T-cell (primary cell): ENCODE results near the gene PNRC2. TPM values are rescaled to one million over a fixed set of nuclear protein-coding genes. Genes with fewer than 3 reads are reported as not detected.
"Not testable (repeated sequence)": the region's sequence is repeated elsewhere in the genome, so short reads cannot be mapped to it uniquely, and the experiment has no call there.

Experiments used
- ATAC-seq, 4 experiments: fragments of 200-7000 bp in 3 of 4; fragments of 150-1000 bp in 1 of 4; cut with Tn5 transposase; replicated peaks in 1 of 4; 1 replicate in 3 of 4; 2 replicates in 1 of 4; pipeline ENCODE4 v1.10.0; 2021; ENCODE audit warnings: moderate library complexity in 3 of 4, mild to moderate bottlenecking in 2 of 4, moderate number of reproducible peaks in 1 of 4
- CTCF ChIA-PET, 2 donors: fragments of 300-600 bp; sonication (Branson Sonifier 250); formaldehyde crosslinking; loops; one replicate each; lab custom pipeline; 2022; ENCODE audit warnings: antibody characterized with exemption in 2 of 2; lab: Charles Lee
- POLR2A ChIA-PET, 2 donors: fragments of 300-600 bp; sonication (Branson Sonifier 250); formaldehyde crosslinking; loops; one replicate each; lab custom pipeline; 2022; ENCODE audit warnings: antibody characterized with exemption in 2 of 2; lab: Charles Lee
- DNase-seq, 35 experiments: peaks; one replicate each; pipeline versions ENCODE4 v3.0.0 to v3.0.0-alpha.2; 2013 to 2023
- H3K27ac ChIP-seq: one replicate; pipeline ENCODE4 v1.5.1; 2013; ENCODE audit warnings: low read length
- H3K27me3 ChIP-seq, 2 experiments: replicated peaks in 1 of 2; 1 replicate in 1 of 2; 2 replicates in 1 of 2; pipeline versions ENCODE4 v1.6.1 to v1.7.0; 2013; ENCODE audit warnings: low read length in 1 of 2, mixed read lengths in 1 of 2; ENCODE audit not compliant: control insufficient read depth in 2 of 2, insufficient read depth in 2 of 2; ENCODE audit errors: extremely low read depth in 1 of 2
- H3K36me3 ChIP-seq, 2 donors: 1 replicate in 1 of 2; 2 replicates in 1 of 2; pipeline versions ENCODE4 v1.6.1 to v1.7.0; 2013; ENCODE audit warnings: low read length in 1 of 2; ENCODE audit not compliant: control insufficient read depth in 2 of 2, insufficient read depth in 1 of 2; ENCODE audit errors: extremely low read depth in 1 of 2
- H3K4me1 ChIP-seq, 2 experiments: 1 replicate in 1 of 2; 2 replicates in 1 of 2; pipeline versions ENCODE4 v1.6.1 to v1.7.0; 2013; ENCODE audit warnings: low read length in 2 of 2, mixed read lengths in 1 of 2; ENCODE audit not compliant: insufficient read depth in 2 of 2, control insufficient read depth in 1 of 2; ENCODE audit errors: extremely low read depth in 1 of 2
- H3K4me3 ChIP-seq, 2 donors: 1 replicate in 1 of 2; 2 replicates in 1 of 2; pipeline versions ENCODE4 v1.5.1 to v1.7.0; 2013; ENCODE audit warnings: mild to moderate bottlenecking in 2 of 2, low read length in 1 of 2, moderate library complexity in 1 of 2; ENCODE audit not compliant: control insufficient read depth in 1 of 2; ENCODE audit errors: extremely low read depth in 1 of 2
- H3K9me3 ChIP-seq: 2 replicates; pipeline ENCODE4 v1.7.0; 2013
- H3K27ac Mint-ChIP-seq, 2 donors: one replicate each; pipeline ENCODE4 v1.8.0; 2020 to 2021; ENCODE audit warnings: mild to moderate bottlenecking in 2 of 2, mixed read lengths in 2 of 2
- H3K27me3 Mint-ChIP-seq, 2 donors: one replicate each; pipeline ENCODE4 v1.8.0; 2021 to 2022; ENCODE audit warnings: mixed read lengths in 2 of 2
- H3K36me3 Mint-ChIP-seq: one replicate; pipeline ENCODE4 v1.8.0; 2021; ENCODE audit warnings: mixed read lengths
- H3K4me1 Mint-ChIP-seq, 3 donors: one replicate each; pipeline ENCODE4 v1.8.0; 2020 to 2022; ENCODE audit warnings: mixed read lengths in 3 of 3, mild to moderate bottlenecking in 1 of 3
- H3K4me3 Mint-ChIP-seq, 3 donors: one replicate each; pipeline ENCODE4 v1.8.0; 2020 to 2022; ENCODE audit warnings: mild to moderate bottlenecking in 3 of 3, mixed read lengths in 3 of 3, moderate library complexity in 3 of 3
- H3K9me3 Mint-ChIP-seq, 3 donors: one replicate each; pipeline ENCODE4 v1.8.0; 2020 to 2022; ENCODE audit warnings: mixed read lengths in 3 of 3
- WGBS: methylation state at CpG from one replicate; pipeline ENCODE4 v1.1.5; 2013; ENCODE audit warnings: missing lambda C conversion rate; ENCODE audit not compliant: insufficient coverage; 5-methylcytosine and 5-hydroxymethylcytosine counted together
- total RNA-seq, 35 experiments: library from RNA in 6 of 35; stranded (reverse) in 6 of 35; fragments of 120-200 nt in 1 of 35; gene quantifications; one replicate each; pipeline versions ENCODE4 v1.2.1 to v1.2.4 and lab custom pipeline; 2013 to 2026

The PNRC2 gene
- total RNA-seq, 5 donors from 2014 or later (not counting 1 experiment from before 2014, with no cell fraction given), result 135 to 159 (median 139) TPM

GRCh38 chr1:24004132-24004531, 44.5 kb downstream of the PNRC2 start:
- Histone ChIP-seq H3K36me3 (no peaks in the 10 kb centered on the region), H3K4me1 (no peaks in the 10 kb centered on the region), H3K9me3 (no peaks in the 10 kb centered on the region), H3K27ac (no peak overlapping the region), H3K27me3 (no peaks in the 10 kb centered on the region), H3K4me3 (no peak overlapping the region)
- Mint-ChIP-seq H3K36me3 (no peaks in the 10 kb centered on the region), H3K4me3 (no peak overlapping the region), H3K4me1 (peaks cover 0 to 5% (median 0%) of the 10 kb centered on the region in 3 donors), H3K9me3 (no peaks in the 10 kb centered on the region), H3K27ac (no peak overlapping the region), H3K27me3 (peaks cover 4 to 11% of the 10 kb centered on the region in 2 donors)
- POLR2A ChIA-PET, result no interaction called here
- ATAC-seq (no peak), DNase-seq (no peak)
- CTCF ChIA-PET, result no interaction called here
- 89% methylated on average over 4 of the region's 5 CpGs for WGBS

DNA sequence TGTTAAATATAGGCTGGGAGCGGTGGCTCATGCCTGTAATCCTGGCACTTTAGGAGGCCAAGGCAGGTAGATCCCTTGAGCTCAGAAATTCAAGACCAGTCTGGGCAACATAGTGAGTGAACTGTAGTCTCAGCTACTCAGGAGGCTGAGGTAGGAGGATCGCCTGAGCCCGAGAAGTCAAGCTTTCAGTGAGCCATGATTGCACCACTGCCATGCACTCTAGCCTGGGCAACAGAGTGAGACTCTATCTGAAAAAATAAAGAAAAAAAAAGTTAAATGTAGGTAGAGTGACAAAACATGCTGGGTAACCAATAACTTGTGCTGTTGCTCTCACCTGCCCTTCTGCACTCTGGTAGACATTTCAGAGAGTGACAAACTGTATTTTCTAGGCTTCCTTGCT, 45.5 kb downstream of the PNRC2 start:
- Histone ChIP-seq H3K27ac (no peak overlapping the region), H3K27me3 (no peaks in the 10 kb centered on the region), H3K4me3 (no peak overlapping the region), H3K4me1 (no peaks in the 10 kb centered on the region), H3K36me3 (no peaks in the 10 kb centered on the region), H3K9me3 (no peaks in the 10 kb centered on the region)
- Mint-ChIP-seq H3K4me1 (peaks cover 0 to 5% (median 0%) of the 10 kb centered on the region in 3 donors), H3K27me3 (peaks cover 11 to 14% of the 10 kb centered on the region in 2 donors), H3K9me3 (no peaks in the 10 kb centered on the region), H3K36me3 (no peaks in the 10 kb centered on the region), H3K27ac (no peak overlapping the region), H3K4me3 (no peak overlapping the region)
- POLR2A ChIA-PET, result no interaction called here
- DNase-seq, result no peak
- no peak for ATAC-seq
- CTCF ChIA-PET, result no interaction called here
- WGBS, result 98% methylated on average over 3 of the region's 3 CpGs

GRCh38 chr1:24007079-24007478, 47.5 kb downstream of the PNRC2 start:
- ChIA-PET POLR2A (interaction anchor here in 1 of 2 donors (0.7 kb wide), 1 partner anchor 17 kb away, joined by 6 read pairs; no protein-coding TSS in a partner anchor), CTCF (interaction anchor here in 1 of 2 donors (0.6 kb wide), 1 partner anchor 1214 kb away, joined by 3 read pairs; no protein-coding TSS in a partner anchor)
- H3K4me3 ChIP-seq, result no peak overlapping the region
- Mint-ChIP-seq H3K36me3 (no peaks in the 10 kb centered on the region), H3K4me1 (peaks cover 0 to 5% (median 0%) of the 10 kb centered on the region in 3 donors), H3K9me3 (no peaks in the 10 kb centered on the region), H3K27me3 (peaks cover 11 to 15% of the 10 kb centered on the region in 2 donors), H3K4me3 (no peak overlapping the region), H3K27ac (no peak overlapping the region)
- H3K27ac ChIP-seq, result no peak overlapping the region
- no peaks in the 10 kb centered on the region for H3K36me3 ChIP-seq
- DNase-seq, result no peak
- no peaks in the 10 kb centered on the region for H3K4me1 ChIP-seq
- H3K27me3 ChIP-seq, result peaks cover 0 to 4% of the 10 kb centered on the region in 2 experiments
- no peaks in the 10 kb centered on the region for H3K9me3 ChIP-seq
- ATAC-seq, result no peak

DNA sequence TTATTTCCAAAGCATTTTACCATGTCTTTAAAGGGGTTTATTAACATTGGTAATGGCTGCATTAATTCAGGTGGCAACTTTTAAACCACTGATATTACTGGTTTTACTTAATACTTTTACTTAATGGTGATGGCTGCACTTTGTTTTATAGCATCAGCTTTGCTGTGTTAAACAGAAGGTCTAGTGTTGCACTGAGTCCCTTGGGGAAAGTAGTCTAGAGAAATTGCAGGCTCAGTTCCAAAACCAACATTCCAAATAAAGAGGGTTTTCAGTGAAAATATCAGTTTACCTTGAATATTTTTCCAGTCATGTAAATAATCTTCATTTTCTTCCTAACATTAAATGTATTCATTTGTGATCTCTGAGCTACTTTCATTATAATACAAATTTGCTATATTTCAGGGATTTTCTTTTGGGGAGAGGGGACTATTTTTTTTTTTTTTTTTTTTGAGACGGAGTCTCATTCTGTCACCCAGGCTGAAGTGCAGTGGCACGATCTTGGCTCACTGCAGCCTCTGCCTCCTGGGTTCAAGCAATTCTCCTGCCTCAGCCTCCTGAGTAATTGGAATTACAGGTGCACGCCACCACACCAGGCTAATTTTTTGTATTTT, 49.1 kb downstream of the PNRC2 start:
- H3K4me3 Mint-ChIP-seq, H3K36me3 ChIP-seq, CTCF ChIA-PET, H3K9me3 ChIP-seq, H3K27ac Mint-ChIP-seq, ATAC-seq, H3K27me3 ChIP-seq, H3K36me3 Mint-ChIP-seq, H3K27ac ChIP-seq, DNase-seq, H3K4me1 Mint-ChIP-seq, H3K4me1 ChIP-seq, H3K4me3 ChIP-seq, H3K9me3 Mint-ChIP-seq: not testable (repeated sequence)
- WGBS, result 50% methylated on average over 1 of the region's 3 CpGs
- POLR2A ChIA-PET, result interaction anchor here in 1 of 2 donors (0.6 kb wide), 1 partner anchor 48 kb away, joined by 3 read pairs; no protein-coding TSS in a partner anchor
- H3K27me3 Mint-ChIP-seq, result peaks cover 9 to 17% of the 10 kb centered on the region in 2 donors

- ChIA-PET CTCF (no interaction called here), POLR2A (no interaction called here)
- no peak overlapping the region for H3K27ac Mint-ChIP-seq
- no peaks in the 10 kb centered on the region for H3K4me1 Mint-ChIP-seq
- DNase-seq, result no peak
- ATAC-seq, result no peak
- no peaks in the 10 kb centered on the region for H3K36me3 ChIP-seq
- no peak overlapping the region for H3K27ac ChIP-seq
- H3K27me3 ChIP-seq, result peaks cover 0 to 4% of the 10 kb centered on the region in 2 experiments
- H3K4me1 ChIP-seq, result no peaks in the 10 kb centered on the region
- H3K4me3 ChIP-seq, result no peak overlapping the region
- no peak overlapping the region for H3K4me3 Mint-ChIP-seq
- peaks cover 5 to 17% of the 10 kb centered on the region in 2 donors for H3K27me3 Mint-ChIP-seq
- no peaks in the 10 kb centered on the region for H3K9me3 Mint-ChIP-seq
- 83% methylated on average over 1 of the region's 1 CpG for WGBS
- H3K9me3 ChIP-seq, result no peaks in the 10 kb centered on the region
- no peaks in the 10 kb centered on the region for H3K36me3 Mint-ChIP-seq
Observed at GRCh38 chr1:24009406-24009805, 49.8 kb downstream of the PNRC2 start.

GRCh38 chr1:24010650-24011049, 51.0 kb downstream of the PNRC2 start:
- Histone ChIP-seq H3K4me3 (no peak overlapping the region), H3K27ac (no peak overlapping the region), H3K4me1 (no peaks in the 10 kb centered on the region), H3K9me3 (no peaks in the 10 kb centered on the region), H3K27me3 (peaks cover 0 to 4% of the 10 kb centered on the region in 2 experiments), H3K36me3 (no peaks in the 10 kb centered on the region)
- DNase-seq (no peak), ATAC-seq (no peak)
- Mint-ChIP-seq H3K9me3 (no peaks in the 10 kb centered on the region), H3K36me3 (no peaks in the 10 kb centered on the region), H3K27me3 (peaks cover 5 to 17% of the 10 kb centered on the region in 2 donors), H3K4me3 (no peak overlapping the region), H3K4me1 (no peaks in the 10 kb centered on the region), H3K27ac (no peak overlapping the region)
- POLR2A ChIA-PET, result interaction anchor here in 1 of 2 donors (0.6 kb wide), 1 partner anchor 63 kb away, joined by 7 read pairs; no protein-coding TSS in a partner anchor
- 80% methylated on average over 3 of the region's 5 CpGs for WGBS
- CTCF ChIA-PET, result no interaction called here
